CD4-positive, alpha-beta T cell treated with Interleukin-12 subunit alpha and Interleukin-12 subunit beta, for 1 hour (primary cell): ENCODE data around the gene LCLAT1.
"Not testable (repeated sequence)": the region's sequence is repeated elsewhere in the genome, so short reads cannot be mapped to it uniquely, and the experiment has no call there.

ENCODE experiments used
- DNase-seq: peaks from one replicate; pipeline ENCODE4 v3.0.0-alpha.2; 2020

LCLAT1 gene

GRCh38 chr2:30492185-30492584 is 45.1 kb downstream of the LCLAT1 start:
- no peak for DNase-seq

DNA sequence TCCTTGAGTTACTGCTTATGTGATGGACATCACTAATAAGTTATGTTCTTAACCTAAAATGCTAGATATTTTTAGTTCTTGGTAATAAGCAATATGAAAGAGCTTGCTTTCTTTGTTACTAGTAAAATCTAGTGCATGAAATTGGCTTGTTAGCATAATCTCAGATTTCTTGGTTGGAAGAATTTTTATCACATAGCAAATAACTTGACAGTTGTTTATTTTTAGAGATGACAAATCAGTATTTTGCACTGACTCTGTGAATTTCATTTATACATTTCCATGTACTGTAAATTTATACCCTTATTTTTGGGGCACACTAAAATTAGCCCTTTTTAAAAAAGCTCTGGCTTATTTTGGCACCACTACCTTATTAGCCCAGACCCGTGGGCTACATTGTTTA is 45.6 kb downstream of the LCLAT1 start:
- DNase-seq, result no peak

- no peak for DNase-seq
Observed at GRCh38 chr2:30493440-30493839, 46.4 kb downstream of the LCLAT1 start.

DNA sequence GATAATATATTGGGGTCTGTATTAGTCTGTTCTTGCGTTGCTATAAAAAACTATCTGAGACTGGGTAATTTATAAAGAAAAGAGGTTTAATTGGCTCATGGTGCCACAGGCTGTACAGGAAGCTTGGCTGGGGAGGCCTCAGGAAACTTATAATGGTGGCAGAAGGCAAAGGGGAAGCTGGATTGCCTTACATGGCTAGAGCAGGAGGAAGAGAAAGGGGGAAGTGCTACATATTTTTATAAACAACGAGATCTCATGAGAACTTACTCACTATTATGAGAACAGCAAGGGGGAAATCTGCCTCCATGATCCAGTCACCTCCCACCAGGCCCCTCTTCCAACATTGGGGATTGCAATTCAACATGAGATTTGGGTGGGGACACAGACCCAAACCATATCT is 48.9 kb downstream of the LCLAT1 start:
- not testable (repeated sequence) for DNase-seq

DNA sequence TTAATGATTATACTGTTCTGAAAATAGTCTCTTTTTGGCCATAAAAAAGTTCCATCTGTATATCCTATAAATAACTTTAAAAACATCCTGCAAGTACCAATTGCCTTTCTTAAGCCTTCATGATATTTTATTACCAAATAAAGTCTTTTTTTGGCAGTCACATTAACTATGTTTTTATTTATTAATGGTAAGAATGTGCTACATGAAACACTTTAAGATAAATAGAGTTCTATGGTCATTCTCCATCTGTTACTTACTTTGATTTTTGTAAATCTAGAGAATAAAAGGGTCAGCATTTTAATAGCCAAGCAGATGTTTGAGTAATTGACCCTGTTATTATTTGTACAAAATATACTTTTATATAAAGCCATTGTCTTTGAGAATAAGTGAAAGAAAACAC is 52.6 kb downstream of the LCLAT1 start:
- no peak for DNase-seq

DNA sequence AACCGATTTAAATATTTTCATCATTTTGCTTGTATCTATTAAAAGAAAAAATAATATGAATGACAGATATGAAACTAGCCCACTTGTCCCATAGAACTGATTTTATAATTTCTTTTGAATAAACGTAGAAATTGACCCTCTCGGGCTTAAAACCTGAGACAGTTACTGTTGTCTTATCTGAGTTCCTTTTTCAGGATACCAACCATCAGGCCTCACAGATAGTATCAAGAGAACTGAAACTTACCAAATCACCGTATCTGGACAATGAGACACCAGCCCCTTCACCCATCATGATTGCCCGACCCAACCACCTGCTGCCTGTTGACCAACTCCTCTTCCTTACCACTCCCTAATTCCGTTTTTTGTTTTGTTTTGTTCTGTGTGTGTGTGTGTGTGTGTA is 53.7 kb downstream of the LCLAT1 start:
- DNase-seq, result no peak

- DNase-seq, result no peak
Observed at GRCh38 chr2:30502310-30502709, 55.3 kb downstream of the LCLAT1 start.

DNA sequence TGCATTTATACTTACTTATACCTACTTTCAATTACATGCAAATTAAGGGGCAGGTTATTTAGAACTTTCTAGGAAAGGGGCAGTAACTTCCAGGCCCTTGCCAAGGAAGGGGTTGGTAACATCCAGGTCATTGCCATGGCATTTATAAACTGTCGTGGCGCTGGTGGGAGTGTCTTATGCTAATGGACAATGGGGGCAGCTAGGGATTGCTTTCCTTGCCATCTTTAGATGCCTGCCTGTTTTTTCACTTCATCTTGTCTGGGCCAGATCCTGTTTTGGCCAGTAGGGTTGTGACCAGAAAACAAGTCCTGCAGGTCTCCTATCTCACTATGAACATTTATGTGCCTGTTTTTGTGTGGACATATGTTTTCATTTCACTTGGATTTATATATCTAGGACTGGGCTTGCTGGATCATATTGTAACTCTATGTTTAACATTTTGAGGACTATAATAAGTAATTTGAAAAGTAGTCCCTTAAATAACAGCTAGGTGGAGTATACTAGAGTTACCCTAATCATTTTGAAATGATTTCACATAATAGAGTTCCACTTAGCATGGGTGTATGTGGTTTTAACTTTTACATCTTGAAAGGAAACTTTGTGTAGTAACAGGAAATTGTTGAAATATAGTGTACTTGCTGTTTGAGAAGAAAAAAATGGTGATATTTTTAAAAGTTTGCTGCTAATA is 56.1 kb downstream of the LCLAT1 start:
- peak; percentile 20 for DNase-seq

DNA sequence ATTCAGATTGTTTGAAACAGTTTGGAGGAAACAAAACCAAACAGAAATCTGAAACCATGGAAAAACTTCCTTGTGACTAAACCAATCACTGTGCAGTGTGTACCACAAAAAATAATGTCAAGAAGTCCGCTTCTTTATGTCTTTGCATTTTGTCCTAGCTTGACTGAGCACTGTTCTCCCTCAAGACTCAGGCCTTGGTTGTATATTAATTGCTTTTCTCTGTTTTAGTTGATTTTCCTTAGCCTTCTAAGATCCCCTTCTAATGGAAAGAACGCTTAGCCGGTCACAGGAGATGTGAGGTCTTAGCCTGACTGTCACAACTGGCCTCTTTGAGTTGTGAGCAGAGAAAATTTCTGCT is 56.6 kb downstream of the LCLAT1 start:
- no peak for DNase-seq

DNA sequence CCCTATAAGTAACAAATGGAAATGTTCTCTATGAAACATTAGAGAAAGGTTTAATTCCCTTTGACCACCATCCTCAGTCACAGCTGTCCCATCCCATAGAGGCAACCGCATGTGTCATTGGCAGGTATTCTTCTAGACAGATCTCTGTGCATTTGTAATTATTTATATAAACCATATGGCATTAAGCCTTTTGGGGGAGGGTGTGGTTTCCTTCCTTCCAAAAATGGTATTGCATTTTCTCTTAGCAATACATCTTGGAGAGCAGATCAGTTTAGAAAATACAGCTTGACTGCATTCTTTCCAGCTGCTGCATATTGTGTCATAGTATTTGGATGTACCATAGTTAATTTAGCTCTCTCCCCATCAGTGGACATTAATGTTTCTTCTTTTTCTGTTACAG is 57.7 kb downstream of the LCLAT1 start:
- DNase-seq, result no peak

DNA sequence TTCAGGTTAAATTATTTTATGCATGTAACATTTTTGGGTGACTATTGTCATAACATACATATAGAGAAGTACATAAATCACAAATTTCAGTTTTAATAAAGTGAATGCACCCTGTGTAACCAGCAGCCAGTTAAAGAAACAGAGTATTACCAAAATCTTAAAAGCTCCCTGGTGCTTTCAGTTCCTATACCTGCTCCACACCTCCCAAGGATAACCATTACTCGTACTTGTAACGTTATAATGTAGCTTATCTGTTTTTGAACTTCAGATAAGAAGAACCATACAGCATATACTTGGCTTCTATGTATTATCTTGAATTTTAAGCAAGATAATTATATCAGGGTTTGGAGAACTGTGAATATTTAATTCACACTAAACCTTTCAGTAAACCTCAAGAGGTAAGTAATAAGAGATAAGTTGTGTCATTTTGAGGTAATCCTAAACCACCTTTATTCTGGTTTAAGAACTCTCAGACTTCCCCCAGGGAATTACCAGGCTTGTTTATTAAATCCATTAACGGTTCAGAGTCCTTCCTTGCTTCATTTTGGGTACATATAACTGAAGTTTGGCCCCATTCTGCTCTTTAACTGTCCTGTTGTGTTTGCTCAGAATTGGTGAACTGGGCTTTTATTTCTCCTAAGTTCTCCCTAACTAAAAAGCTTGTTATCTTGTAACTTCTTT is 58.6 kb downstream of the LCLAT1 start:
- DNase-seq, result no peak

DNA sequence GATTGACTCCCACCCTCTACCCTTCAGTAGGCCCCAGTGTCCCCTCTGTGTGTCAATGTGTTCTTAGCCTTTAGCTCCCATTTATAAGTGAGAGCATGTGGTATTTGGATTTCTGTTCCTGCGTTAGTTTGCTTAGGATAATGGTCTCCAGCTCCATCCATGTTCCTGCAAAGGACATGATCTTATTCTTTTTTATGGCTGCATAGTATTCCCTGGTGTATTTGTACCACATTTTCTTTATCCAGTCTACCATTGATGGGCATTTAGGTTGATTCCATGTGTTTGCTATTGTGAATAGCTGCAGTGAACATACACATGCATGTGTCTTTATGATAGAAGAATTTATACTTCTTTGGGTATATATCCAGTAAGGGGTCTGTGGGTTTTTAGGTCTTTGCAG is 60.4 kb downstream of the LCLAT1 start:
- not testable (repeated sequence) for DNase-seq

DNA sequence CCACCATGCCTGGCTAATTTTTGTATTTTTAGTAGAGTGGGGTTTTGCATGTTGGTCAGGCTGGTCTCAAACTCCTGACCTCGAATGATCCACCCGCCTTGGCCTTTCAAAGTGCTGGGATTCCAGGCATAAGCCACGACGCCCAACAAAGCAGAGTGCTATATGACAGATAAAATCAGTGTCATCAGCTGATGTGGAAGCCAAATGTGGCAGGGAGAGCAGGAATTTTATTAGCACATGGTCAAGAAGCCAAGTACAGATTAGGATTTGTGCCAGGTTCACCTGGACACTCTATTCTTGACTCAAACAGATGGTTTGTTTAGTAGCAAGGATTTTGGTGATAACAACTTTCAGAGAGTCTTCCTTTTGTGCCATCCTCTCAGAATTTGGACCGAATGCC is 62.7 kb downstream of the LCLAT1 start:
- DNase-seq, result no peak

GRCh38 chr2:30510409-30510808 is 63.4 kb downstream of the LCLAT1 start:
- DNase-seq, result no peak

DNA sequence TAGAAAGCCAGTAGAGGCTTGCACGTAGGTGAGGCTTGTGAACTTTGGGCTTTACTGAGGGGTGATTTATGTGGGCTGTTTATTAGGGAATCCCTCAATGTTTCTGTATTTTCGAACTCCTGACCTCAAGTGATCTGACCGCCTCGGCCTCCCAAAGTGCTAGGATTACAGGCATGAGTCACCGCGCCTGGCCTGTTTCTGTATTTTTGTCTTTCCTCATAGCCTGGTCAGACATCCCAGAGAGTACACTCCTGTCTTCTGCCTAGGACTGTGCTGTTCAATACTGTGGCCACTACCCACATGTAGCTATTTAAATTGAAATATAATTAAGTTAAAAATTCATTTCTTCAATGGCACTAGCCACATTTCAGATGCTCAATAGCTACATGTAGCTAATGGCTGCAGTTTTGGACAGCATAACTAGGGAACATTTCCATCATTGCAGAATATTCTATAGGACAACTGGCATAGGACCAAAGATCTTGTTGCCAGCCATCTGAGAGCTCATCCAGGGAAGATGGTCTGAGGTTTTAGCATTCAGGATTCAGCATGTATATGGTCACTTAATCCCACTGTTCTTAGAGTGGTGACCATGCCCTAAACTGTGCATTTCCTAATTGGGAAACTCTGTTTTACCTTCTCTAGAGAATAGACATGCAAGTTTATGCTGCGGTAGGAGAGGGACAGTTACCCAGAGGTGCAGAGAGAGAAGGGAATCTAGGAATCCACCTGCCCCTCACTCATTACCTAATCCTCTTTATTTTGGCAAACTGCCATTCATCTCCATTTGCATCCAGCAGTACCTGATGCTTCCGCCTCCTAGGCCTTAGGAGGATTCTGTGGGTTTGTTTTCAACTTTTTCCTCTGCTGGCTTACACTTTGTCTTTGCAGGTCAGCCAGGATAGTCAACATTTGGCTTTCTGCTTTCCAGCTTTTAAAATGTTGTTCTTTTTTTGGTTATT is 64.4 kb downstream of the LCLAT1 start:
- DNase-seq, result no peak

DNA sequence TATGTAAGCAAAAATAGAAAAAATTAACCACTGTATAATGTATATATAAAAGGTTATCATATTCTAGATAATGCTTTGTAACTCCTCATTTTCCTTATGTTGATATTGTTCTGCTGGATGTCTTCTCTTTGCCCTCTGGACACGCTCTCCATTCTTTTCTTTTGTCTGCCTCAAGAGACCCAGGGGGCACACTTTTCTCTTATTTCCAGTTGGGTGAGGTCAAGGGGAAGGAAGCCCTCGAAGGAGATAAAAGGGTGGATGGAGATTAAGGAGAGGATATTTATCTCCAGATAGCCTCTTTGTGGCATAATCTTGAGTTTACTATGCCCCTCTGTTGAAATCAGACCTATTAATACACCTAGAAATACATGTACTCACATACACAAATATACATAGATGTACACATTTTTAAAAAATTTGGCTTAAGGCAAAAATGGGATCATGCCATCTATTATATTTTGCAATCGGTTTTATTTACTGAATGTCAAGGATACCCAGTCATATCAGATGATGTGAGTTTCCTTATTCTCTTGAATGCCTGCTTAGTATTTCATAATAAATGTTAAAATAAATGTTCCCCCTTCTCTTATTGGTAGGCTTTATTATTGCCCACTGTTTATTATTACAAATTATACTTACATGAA is 65.3 kb downstream of the LCLAT1 start:
- no peak for DNase-seq

GRCh38 chr2:30513649-30514048 is 66.6 kb downstream of the LCLAT1 start:
- DNase-seq, result not testable (repeated sequence)

GRCh38 chr2:30514134-30514847 is 67.2 kb downstream of the LCLAT1 start:
- DNase-seq, result no peak

DNA sequence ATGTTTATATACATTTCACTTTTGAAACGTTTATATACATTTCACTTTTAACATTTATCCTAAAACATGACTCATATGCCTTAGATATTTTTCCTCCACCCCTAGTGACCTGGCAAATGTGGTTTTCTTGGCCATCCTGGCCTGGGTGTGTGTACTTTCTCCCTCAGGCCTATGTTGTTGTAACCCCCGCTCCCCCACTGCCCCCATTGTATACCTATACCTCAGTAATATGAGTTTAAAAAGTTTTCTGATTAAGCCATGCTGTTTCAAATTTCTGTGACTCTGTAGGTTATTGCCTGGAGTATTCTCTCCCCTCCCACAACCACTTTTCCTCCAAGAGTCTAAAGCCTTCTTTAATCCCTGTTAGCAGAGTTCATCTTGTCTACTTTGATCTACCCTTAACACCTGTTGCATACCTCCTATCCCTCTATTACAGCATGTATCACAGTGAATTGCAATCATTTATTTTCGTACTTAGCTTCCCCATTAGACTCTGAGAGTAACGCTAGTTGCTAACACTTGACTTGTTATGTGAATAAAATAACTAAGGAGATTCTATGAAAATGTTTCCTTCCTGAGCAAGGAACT is 67.9 kb downstream of the LCLAT1 start:
- no peak for DNase-seq

- no peak for DNase-seq
Observed at GRCh38 chr2:30516166-30516565, 69.1 kb downstream of the LCLAT1 start.

DNA sequence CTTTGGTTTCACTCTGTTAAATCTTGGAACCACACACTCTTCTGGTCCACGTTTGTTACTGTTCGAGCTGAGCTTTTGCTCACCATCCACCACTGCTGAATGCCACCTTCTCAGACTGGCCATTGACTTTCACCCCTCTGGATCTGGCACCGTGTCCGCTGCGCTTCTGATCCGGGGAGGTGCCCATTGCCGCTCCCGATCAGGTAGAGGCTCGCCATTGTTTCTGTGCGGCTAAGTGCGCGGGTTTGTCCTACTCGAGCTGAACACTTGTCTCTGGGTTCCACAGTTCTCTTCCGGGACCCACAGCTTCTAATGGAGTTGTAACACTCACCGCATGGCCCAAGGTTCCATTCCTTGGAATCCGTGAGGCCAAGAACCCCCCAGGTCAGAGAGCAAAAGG is 72.8 kb downstream of the LCLAT1 start:
- no peak for DNase-seq

- no peak for DNase-seq
Observed at GRCh38 chr2:30522421-30522820, 75.4 kb downstream of the LCLAT1 start.
